ENCODE results near the gene STRADB. TPM values are rescaled to one million over a fixed set of nuclear protein-coding genes. Genes with fewer than 3 reads are reported as not detected.

Gene STRADB
- total RNA-seq, 1 experiment from 2014 or later: 27.6 TPM

DNA sequence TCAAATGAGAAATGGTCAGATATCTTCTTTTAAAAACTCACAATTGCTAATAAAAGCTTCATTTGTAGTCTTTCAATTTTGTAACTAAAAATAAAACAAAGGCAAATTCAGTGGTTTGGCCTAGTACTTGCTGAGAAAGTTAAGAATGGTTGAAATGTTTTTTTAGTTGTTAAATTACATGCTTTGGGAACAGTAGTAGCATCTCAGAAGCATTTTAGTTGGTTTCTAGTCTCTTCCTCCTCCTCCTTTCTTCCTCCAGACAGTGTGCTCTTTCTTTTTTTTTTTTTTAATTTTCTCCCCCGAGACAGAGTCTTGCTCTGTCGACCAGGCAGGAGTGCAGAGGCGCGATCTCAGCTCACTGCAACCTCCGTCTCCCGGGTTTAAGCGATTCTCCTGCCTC, 10.1 kb upstream of the STRADB start:
- H3K27me3 ChIP-seq: no peaks in the 10 kb centered on the region
- no peak overlapping the region for H3K4me3 ChIP-seq
- H3K9me3 ChIP-seq (replicated peaks): no peaks in the 10 kb centered on the region
- no peak for DNase-seq
- H3K36me3 ChIP-seq: no peaks in the 10 kb centered on the region
- peaks cover 19% of the 10 kb centered on the region for H3K4me1 ChIP-seq
- no peak overlapping the region for H3K27ac ChIP-seq

DNA sequence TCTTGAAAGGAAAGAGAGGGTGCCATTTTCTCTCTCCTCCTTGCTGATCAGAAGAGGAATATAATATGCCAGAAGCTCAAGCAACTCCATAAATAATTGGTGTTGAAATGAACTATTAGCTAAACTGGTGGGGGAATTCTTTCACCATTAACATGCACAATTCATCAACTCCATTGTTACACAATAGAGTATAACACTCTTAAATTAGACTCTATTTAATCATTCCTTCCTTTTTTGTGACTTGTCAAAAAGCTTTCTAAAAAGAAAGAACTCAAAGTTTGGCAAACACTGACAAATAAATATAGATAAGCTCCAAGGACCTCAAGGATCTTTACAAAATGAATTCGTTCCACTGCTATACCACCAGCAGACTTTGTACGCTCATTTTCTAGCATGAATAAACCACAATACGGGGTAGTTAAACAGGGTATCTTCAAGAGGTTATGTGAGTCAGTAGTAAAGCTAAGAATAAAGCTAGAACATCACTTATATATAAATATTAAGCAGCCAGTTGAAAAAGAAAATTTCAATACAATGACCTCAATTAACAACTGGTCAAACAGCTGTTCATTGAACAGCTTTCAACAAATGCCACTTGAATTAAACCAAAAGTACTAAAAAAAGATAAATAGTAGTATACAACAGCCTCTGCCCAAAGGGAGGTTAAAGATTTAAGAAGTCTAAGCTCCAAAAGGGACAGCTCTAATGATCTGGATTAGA, 6.6 kb upstream of the STRADB start:
- H3K27me3 ChIP-seq: no peaks in the 10 kb centered on the region
- H3K4me1 ChIP-seq: peaks cover 33% of the 10 kb centered on the region
- H3K4me3 ChIP-seq: no peak overlapping the region
- H3K36me3 ChIP-seq: no peaks in the 10 kb centered on the region
- peak in 1 of 2 experiments; percentile 43 for DNase-seq
- H3K9me3 ChIP-seq (replicated peaks): no peaks in the 10 kb centered on the region
- peak overlapping the region; percentile 27; the same call in 1 of the 2 replicates for H3K27ac ChIP-seq

DNA sequence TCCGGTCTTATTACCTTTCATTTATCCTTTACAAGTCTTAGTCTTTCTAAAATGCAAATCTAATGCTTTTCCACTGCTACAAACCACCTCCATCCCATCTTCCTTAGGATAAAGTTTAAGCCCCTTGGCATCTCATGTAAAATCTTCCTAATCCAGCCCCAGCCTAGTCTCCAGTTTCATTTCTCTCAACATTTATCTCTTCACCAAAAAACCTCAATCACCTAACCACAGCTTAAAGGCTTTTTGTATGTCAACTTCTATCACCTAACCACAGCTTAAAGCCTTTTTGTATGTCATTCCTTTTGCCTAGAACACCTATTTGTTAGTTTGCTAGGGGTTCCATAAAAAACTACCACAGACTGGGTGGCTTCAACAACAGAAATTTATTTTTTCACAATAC, 4.5 kb upstream of the STRADB start:
- Histone ChIP-seq H3K4me3 (no peak overlapping the region), H3K27ac (no peak overlapping the region), H3K27me3 (no peaks in the 10 kb centered on the region), H3K9me3 (replicated peaks) (no peaks in the 10 kb centered on the region), H3K4me1 (peaks cover 33% of the 10 kb centered on the region), H3K36me3 (no peaks in the 10 kb centered on the region)
- peak; percentile 10 to 60 for DNase-seq

DNA sequence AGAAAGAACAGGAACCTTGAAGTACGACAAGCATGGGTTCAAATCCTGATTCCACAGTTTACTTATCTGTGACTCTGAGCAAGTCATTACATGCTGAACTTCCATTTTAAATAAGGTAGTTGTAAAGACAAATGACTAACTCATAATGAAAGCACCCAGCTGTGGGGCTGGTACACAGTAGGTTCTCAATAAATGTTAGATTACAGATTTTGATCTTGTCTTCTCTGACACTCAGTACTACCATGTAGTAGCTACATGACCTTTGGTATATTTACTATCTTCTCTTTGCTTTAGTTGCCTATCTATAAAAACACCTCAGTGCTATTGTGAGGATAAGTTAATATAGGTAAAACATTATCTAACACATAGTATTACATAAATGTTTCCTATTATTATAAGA, 3.5 kb upstream of the STRADB start:
- Histone ChIP-seq H3K9me3 (replicated peaks) (no peaks in the 10 kb centered on the region), H3K4me1 (peaks cover 33% of the 10 kb centered on the region), H3K27me3 (no peaks in the 10 kb centered on the region), H3K4me3 (no peak overlapping the region), H3K36me3 (no peaks in the 10 kb centered on the region), H3K27ac (no peak overlapping the region)
- no peak for DNase-seq

DNA sequence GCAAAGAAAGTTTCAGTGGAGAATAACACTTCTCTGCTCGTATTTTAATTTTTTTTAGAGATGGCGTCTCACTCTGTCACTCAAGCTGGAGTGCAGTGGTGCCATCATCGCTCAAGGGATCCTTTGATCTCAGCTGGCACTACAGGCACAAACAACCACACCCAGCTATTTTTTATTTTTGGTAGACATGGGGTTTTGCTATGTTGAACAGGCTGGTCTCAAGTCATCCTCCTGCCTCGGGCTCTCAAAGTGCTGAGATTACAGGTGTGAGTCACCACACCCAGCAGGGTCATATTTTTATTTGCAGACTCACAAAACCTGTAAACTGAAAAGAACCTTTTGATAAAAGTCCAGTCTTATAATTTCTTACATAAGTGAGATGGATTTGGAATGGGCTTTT, 2.8 kb upstream of the STRADB start:
- Histone ChIP-seq H3K9me3 (replicated peaks) (no peaks in the 10 kb centered on the region), H3K27ac (no peak overlapping the region), H3K4me1 (peaks cover 40% of the 10 kb centered on the region), H3K27me3 (no peaks in the 10 kb centered on the region), H3K4me3 (no peak overlapping the region), H3K36me3 (no peaks in the 10 kb centered on the region)
- no peak for DNase-seq

DNA sequence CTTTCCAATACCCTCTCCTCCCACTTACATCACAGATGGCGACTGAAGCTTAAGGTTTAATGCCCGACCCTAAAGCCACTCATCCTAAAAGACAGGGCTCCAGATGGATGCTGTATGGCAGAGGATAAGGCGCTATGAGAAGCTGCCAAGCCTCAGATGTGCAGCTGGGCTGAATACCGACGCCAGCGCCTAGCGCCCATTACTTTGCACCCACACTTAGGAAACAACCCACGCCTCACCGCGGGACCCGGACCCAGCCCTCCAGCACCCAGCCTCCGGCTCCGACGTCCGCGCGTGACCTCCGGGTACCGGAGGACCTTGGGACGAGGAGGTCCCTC, 617 bp upstream of the STRADB start:
- DNase-seq: peak in 1 of 2 experiments; percentile 55
- Histone ChIP-seq H3K4me1 (peaks cover 28% of the 10 kb centered on the region), H3K27ac (peak overlapping the region; percentile 80), H3K27me3 (no peaks in the 10 kb centered on the region), H3K36me3 (no peaks in the 10 kb centered on the region), H3K4me3 (peak overlapping the region; percentile 81), H3K9me3 (replicated peaks) (no peaks in the 10 kb centered on the region)

DNA sequence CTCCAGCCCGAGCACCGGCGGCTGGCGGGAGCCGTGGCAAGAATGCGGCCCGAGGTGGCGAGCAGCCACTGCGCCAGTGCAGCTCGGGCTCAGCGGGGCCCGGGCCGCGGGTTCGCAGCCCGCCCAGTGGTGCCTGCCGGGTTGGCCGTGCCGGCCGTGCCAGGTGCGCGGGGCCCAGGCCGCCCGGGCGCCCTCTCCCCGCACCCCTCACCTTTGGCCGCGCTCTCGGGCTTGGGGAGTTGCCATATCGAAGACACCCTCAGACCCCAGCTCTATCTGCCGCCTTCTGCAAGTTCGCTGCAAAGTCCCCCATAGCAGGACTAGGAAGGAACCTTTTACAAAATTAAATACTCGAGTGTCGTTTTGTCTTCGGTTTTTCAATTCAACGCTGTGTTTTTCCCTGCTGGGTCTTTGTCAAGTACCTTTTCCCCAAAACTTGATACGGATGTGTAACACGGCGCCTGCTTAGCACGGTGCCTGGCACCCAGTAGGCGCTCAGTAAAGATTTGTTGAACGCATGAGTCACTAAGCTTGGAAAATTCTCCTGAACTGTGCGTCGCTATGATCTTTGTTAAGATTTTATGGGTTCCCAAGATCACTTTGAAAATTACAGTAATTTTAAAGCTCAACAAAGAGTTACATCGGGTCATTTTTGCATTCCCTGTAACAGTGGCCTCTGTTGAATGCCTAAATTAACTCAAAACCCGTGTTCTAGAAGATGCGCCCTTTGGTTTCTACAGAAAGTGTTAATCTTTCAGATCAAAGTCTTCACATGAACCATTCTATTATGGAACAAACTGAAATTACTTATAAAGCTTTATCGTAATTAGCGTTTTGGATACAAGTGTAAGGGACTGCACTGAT, 750 bp downstream of the STRADB start:
- peak in 1 of 2 experiments; percentile 49 for DNase-seq
- peak overlapping the region; percentile 80 for H3K27ac ChIP-seq
- no peaks in the 10 kb centered on the region for H3K27me3 ChIP-seq
- H3K4me1 ChIP-seq: peaks cover 15% of the 10 kb centered on the region
- no peaks in the 10 kb centered on the region for H3K36me3 ChIP-seq
- H3K4me3 ChIP-seq: peak overlapping the region; percentile 81
- no peaks in the 10 kb centered on the region for H3K9me3 ChIP-seq (replicated peaks)

DNA sequence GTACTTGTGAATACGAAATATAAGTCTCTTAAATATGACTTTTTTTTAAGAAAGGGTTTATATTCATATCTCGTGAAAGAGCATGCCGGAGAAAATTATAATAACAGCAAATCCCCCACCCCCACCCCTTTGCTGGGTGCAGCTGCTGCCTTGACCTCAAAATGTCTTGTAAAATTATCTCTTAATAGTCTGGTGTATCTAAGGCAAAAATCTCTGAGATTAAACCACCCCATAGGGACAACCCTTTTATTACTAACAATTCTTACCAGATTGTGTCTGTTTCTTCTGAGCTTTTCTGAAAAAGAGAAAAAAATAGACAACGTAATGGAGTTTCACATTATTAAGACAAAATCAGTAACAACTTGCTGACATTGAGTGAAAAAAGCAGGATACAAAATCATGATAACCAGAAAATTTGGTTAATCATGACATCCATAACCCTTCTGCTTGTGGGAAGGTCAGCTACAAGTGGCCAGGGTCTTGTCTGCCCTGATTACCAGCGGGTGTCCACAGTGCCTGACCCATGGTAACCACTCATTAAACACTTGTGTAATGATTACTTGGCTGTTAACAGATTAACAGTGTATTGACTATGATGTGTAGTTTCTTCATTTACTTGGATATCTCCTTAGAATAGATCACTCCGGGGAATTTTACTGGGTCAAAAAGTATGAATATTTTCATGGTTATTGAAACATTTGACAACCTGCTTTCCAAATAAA, 1.5 kb downstream of the STRADB start:
- Histone ChIP-seq H3K27ac (peak overlapping the region; percentile 80), H3K4me1 (peaks cover 9% of the 10 kb centered on the region; the same call in 1 of the 2 replicates), H3K9me3 (replicated peaks) (no peaks in the 10 kb centered on the region), H3K36me3 (no peaks in the 10 kb centered on the region), H3K27me3 (no peaks in the 10 kb centered on the region), H3K4me3 (peak overlapping the region; percentile 81)
- DNase-seq: peak; percentile 26 to 70

DNA sequence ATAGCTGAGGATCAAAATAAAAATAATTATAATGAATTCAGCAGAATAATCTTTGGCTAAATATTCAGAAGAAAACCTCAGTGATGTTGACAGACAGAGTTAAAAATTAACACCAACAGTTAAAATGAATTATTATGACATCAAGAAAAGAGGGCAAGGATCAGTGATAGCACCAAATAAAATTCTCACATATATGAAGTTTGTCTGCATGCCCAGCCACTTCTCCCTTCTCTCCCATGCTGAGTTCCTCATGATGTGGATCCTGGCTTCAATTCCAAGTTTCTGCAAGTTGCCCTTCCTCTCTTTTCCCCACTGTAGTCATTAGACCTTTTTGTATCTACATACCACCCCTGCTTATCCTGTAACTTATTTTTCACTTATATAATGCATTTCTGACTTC, 6.8 kb downstream of the STRADB start:
- H3K4me1 ChIP-seq: peaks cover 6% of the 10 kb centered on the region; the same call in 1 of the 2 replicates
- no peak for DNase-seq
- no peaks in the 10 kb centered on the region for H3K9me3 ChIP-seq (replicated peaks)
- peaks cover 4% of the 10 kb centered on the region for H3K36me3 ChIP-seq
- no peak overlapping the region for H3K4me3 ChIP-seq
- no peak overlapping the region for H3K27ac ChIP-seq
- H3K27me3 ChIP-seq: no peaks in the 10 kb centered on the region

DNA sequence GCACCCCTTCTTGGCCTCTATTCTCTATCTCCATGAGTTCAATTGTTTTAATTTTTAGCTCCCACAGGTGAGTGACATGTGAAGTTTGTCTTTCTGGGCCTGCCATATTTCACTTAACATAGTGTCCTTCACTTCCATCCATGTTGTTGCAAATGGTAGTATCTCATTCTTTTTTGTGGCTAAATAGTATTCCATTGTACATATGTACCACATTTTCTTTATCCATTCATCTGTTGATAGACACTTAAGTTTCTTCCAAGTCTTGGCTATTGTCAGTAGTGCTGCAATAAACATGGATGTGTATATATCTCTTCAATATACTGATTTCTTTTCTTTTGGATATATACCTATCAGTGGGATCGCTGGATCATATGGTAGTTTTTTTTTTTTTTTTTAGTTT, 9.0 kb downstream of the STRADB start:
- DNase-seq: no peak
- no peak overlapping the region for H3K27ac ChIP-seq
- no peak overlapping the region for H3K4me3 ChIP-seq
- H3K4me1 ChIP-seq: peaks cover 5% of the 10 kb centered on the region
- H3K27me3 ChIP-seq: no peaks in the 10 kb centered on the region
- H3K36me3 ChIP-seq: peaks cover 4% of the 10 kb centered on the region
- no peaks in the 10 kb centered on the region for H3K9me3 ChIP-seq (replicated peaks)

DNA sequence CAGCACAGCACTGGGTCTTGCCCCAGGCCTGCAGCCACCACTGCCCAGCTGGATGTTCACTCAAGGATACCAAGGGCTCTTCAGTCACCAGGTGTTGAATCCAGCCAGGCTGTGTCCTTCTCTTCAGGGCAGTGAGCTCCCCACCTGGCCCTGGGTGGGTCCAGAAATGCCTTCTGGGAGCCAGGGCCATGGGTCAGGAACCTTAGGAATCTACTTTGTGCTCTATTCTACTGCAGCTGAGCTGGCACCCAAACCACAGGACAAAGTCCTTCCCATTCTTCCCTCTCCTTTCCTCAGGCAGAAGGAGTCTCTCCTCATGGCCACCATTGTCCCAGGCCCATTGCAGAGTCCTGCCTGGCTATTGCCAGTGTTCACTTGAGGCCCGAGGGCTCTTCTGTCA, 13.0 kb downstream of the STRADB start:
- H3K27ac ChIP-seq: no peak overlapping the region
- no peak for DNase-seq
- H3K9me3 ChIP-seq (replicated peaks): no peaks in the 10 kb centered on the region

DNA sequence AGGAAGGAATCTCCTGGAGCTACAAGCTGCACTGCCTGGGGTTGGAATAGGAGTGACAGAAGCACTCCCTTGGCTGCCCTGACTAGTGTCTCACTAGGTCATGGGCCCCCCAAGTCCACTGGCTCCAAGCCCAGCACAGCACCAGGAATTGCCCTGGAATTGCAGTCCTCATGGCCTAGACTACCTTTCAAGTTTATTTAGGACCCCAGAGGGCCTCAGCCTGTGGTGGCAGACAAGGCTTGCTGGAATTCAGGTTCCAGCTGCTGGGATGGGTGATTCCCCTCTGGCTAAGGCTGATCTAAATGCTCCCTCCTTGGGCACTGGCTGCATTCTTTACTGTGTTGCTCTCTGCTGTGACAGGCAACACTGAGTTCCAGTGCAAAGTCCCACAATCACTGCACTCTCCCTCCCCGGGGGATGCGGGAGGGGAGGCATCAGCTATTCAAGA, 14.0 kb downstream of the STRADB start:
- Histone ChIP-seq H3K4me3 (no peak overlapping the region), H3K9me3 (replicated peaks) (no peaks in the 10 kb centered on the region), H3K27me3 (no peaks in the 10 kb centered on the region), H3K4me1 (peaks cover 26% of the 10 kb centered on the region), H3K27ac (peak overlapping the region; percentile 75), H3K36me3 (peaks cover 7% of the 10 kb centered on the region)
- peak; percentile 66 to 74 for DNase-seq

More for the DNA sequence above, 13.0 kb downstream of the STRADB start:
- H3K36me3 ChIP-seq: peaks cover 7% of the 10 kb centered on the region
- no peak overlapping the region for H3K4me3 ChIP-seq
- H3K27me3 ChIP-seq: no peaks in the 10 kb centered on the region
- peaks cover 26% of the 10 kb centered on the region for H3K4me1 ChIP-seq

DNA sequence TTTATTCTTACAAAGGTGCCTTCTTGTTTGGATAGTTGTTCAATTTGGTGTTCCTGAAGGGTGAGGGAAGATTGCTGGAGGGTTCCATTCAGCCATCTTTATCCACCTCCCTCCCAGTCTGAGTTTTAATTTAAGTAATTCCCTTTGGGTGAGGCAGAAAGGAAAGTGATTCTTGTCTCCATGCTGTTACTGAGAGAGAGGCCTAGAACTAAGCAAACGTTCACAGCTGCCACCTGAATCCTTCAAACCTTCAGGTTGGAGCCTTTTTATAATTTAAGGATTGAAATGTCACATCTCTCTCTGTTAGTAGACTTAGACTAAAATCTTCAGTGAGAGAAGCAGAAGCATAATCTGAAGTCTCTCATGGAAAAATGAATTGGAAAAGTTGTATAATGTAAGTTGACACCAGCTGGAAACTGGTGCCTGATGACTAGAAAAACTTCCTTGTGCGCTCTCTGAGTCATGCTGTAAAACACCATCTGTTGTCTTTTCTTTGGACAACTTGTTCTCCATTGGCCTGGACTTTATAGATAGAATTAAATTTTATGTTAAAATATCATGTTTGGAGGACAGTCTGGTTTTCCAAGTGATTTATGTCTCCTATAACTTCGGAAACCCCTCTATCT, 14.6 kb downstream of the STRADB start:
- peak overlapping the region; percentile 75 for H3K27ac ChIP-seq
- H3K9me3 ChIP-seq (replicated peaks): no peaks in the 10 kb centered on the region
- peaks cover 26% of the 10 kb centered on the region for H3K4me1 ChIP-seq
- DNase-seq: peak; percentile 35 to 72
- H3K4me3 ChIP-seq: no peak overlapping the region
- no peaks in the 10 kb centered on the region for H3K27me3 ChIP-seq
- H3K36me3 ChIP-seq: peaks cover 7% of the 10 kb centered on the region

DNA sequence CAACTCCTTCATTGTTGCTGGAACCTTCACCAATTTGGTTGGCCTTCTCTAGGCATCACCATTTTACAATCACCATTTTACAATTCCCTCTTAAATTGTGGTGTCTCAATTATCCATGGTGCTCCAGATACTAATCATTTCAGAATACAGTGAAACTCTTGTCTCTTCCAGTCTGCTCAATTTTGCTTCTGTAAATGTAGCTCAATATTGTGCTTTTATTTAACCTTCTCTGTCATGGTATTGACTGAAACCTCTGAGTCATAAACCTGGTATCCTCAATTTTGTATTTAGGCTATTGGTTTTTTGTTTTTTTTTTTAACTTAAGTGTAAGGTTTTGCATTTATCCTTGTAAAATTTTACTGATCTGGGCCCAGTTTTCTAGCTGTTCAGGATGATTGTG, 16.1 kb downstream of the STRADB start:
- H3K27me3 ChIP-seq: no peaks in the 10 kb centered on the region
- no peaks in the 10 kb centered on the region for H3K9me3 ChIP-seq (replicated peaks)
- H3K27ac ChIP-seq: peak overlapping the region; percentile 75
- peaks cover 26% of the 10 kb centered on the region for H3K4me1 ChIP-seq
- H3K4me3 ChIP-seq: no peak overlapping the region
- DNase-seq: no peak
- H3K36me3 ChIP-seq: peaks cover 3% of the 10 kb centered on the region; the same call in 1 of the 2 replicates

Measured in SJCRH30 (cell line).